ENCODE results near the gene PIGN. TPM values are rescaled to one million over a fixed set of nuclear protein-coding genes. Genes with fewer than 3 reads are reported as not detected.

The PIGN gene
- total RNA-seq, 3 donors from 2014 or later, result 33.1 to 67.2 (median 47.9) TPM

GRCh38 chr18:62106271-62106670 lies 80.6 kb downstream of the PIGN start:
- H3K4me3 ChIP-seq, result no peak overlapping the region

GRCh38 chr18:62105376-62105775 lies 81.5 kb downstream of the PIGN start:
- Histone ChIP-seq H3K4me3 (no peak overlapping the region), H3K27ac (no peak overlapping the region), H3K9me3 (no peaks in the 10 kb centered on the region), H3K36me3 (no peaks in the 10 kb centered on the region), H3K27me3 (no peaks in the 10 kb centered on the region), H3K4me1 (no peaks in the 10 kb centered on the region)
- TF ChIP-seq POLR2AphosphoS5 (IDR thresholded peaks at IDR 0.05) (no peak), POLR2A (IDR thresholded peaks at IDR 0.05) (no peak)
- intact Hi-C loops (cut with DNase I; ENCODE audit: low total_unique reads), result no loop called here
- DNase-seq (ENCODE audit: low spot score in 2 of 2), result no peak

More at GRCh38 chr18:62106271-62106670, 80.6 kb downstream of the PIGN start:
- intact Hi-C loops (cut with DNase I; ENCODE audit: low total_unique reads), result no loop called here
- no peaks in the 10 kb centered on the region for H3K9me3 ChIP-seq
- no peak for DNase-seq (ENCODE audit: low spot score in 2 of 2)
- H3K27me3 ChIP-seq, result no peaks in the 10 kb centered on the region
- TF ChIP-seq CTCF (IDR thresholded peaks at IDR 0.05) (no peak), POLR2AphosphoS5 (IDR thresholded peaks at IDR 0.05) (no peak), POLR2A (IDR thresholded peaks at IDR 0.05) (no peak)
- no peak overlapping the region for H3K27ac ChIP-seq
- H3K4me1 ChIP-seq, result no peaks in the 10 kb centered on the region
- H3K36me3 ChIP-seq, result no peaks in the 10 kb centered on the region

- Histone ChIP-seq H3K36me3 (no peaks in the 10 kb centered on the region), H3K9me3 (peaks cover 0 to 10% of the 10 kb centered on the region in 2 donors), H3K4me3 (no peak overlapping the region), H3K4me1 (no peaks in the 10 kb centered on the region), H3K27me3 (no peaks in the 10 kb centered on the region), H3K27ac (no peak overlapping the region)
- intact Hi-C loops (cut with DNase I; ENCODE audit: low total_unique reads), result no loop called here
- no peak for DNase-seq (ENCODE audit: low spot score in 2 of 2)
- TF ChIP-seq POLR2AphosphoS5 (IDR thresholded peaks at IDR 0.05) (no peak), POLR2A (IDR thresholded peaks at IDR 0.05) (no peak), CTCF (IDR thresholded peaks at IDR 0.05) (no peak)
Observed at GRCh38 chr18:62102221-62102620, 84.6 kb downstream of the PIGN start.

- H3K27ac ChIP-seq, result no peak overlapping the region
- no peak for DNase-seq (ENCODE audit: low spot score in 2 of 2)
- no peak for TF ChIP-seq POLR2A (IDR thresholded peaks at IDR 0.05)
- TF ChIP-seq CTCF (IDR thresholded peaks at IDR 0.05), result no peak
- no peak for TF ChIP-seq POLR2AphosphoS5 (IDR thresholded peaks at IDR 0.05)
- H3K4me3 ChIP-seq, result no peak overlapping the region
- no peaks in the 10 kb centered on the region for H3K27me3 ChIP-seq
- H3K4me1 ChIP-seq, result no peaks in the 10 kb centered on the region
- intact Hi-C loops (cut with DNase I; ENCODE audit: low total_unique reads), result no loop called here
- H3K9me3 ChIP-seq, result peaks cover 0 to 10% of the 10 kb centered on the region in 2 donors
- H3K36me3 ChIP-seq, result no peaks in the 10 kb centered on the region
Observed at GRCh38 chr18:62101321-62101721, 85.5 kb downstream of the PIGN start.

- no peaks in the 10 kb centered on the region for H3K4me1 ChIP-seq
- H3K9me3 ChIP-seq, result peaks cover 0 to 10% of the 10 kb centered on the region in 2 donors
- intact Hi-C loops (cut with DNase I; ENCODE audit: low total_unique reads), result no loop called here
- no peak overlapping the region for H3K4me3 ChIP-seq
- H3K27me3 ChIP-seq, result no peaks in the 10 kb centered on the region
- H3K36me3 ChIP-seq, result no peaks in the 10 kb centered on the region
- H3K27ac ChIP-seq, result no peak overlapping the region
- TF ChIP-seq POLR2AphosphoS5 (IDR thresholded peaks at IDR 0.05) (no peak), POLR2A (IDR thresholded peaks at IDR 0.05) (no peak), CTCF (IDR thresholded peaks at IDR 0.05) (no peak)
- no peak for DNase-seq (ENCODE audit: low spot score in 2 of 2)
Observed at GRCh38 chr18:62098960-62099359, 87.9 kb downstream of the PIGN start.

GRCh38 chr18:62097698-62098097 lies 89.2 kb downstream of the PIGN start:
- TF ChIP-seq POLR2AphosphoS5 (IDR thresholded peaks at IDR 0.05) (no peak), CTCF (IDR thresholded peaks at IDR 0.05) (no peak), POLR2A (IDR thresholded peaks at IDR 0.05) (no peak)
- Histone ChIP-seq H3K36me3 (no peaks in the 10 kb centered on the region), H3K4me3 (no peak overlapping the region), H3K27ac (no peak overlapping the region), H3K9me3 (peaks cover 0 to 10% of the 10 kb centered on the region in 2 donors), H3K27me3 (no peaks in the 10 kb centered on the region), H3K4me1 (no peaks in the 10 kb centered on the region)
- intact Hi-C loops (cut with DNase I; ENCODE audit: low total_unique reads), result no loop called here
- no peak for DNase-seq (ENCODE audit: low spot score in 2 of 2)

All from breast epithelium (tissue), 4 donors.